OCI-LY7 (cell line): ENCODE results near the gene PROM2. TPM values are rescaled to one million over a fixed set of nuclear protein-coding genes. Genes with fewer than 3 reads are reported as not detected.

ENCODE experiments used
- BruUV-seq: library from RNA; stranded (reverse); fragments of 400-500 nt; replicated peaks from 2 replicates; lab custom pipeline; 2021; lab: Mats Ljungman, UMichigan
- CTCF ChIA-PET: fragments of 300-600 bp; sonication (Branson Sonifier 250); formaldehyde crosslinking; loops from one replicate; lab custom pipeline; 2022; ENCODE audit warnings: antibody characterized with exemption; ENCODE audit not compliant: unreplicated experiment; lab: Charles Lee
- POLR2A ChIA-PET: fragments of 300-600 bp; sonication (Branson Sonifier 250); formaldehyde crosslinking; loops from one replicate; lab custom pipeline; 2022; ENCODE audit warnings: antibody characterized with exemption; lab: Charles Lee
- DNase-seq: peaks from one replicate; pipeline ENCODE4 v3.0.0-alpha.2; 2015; ENCODE audit warnings: low spot score
- H2AFZ ChIP-seq: fragments of 200-600 bp; sonication (generic), shearing (Covaris generic); 2 replicates; pipeline ENCODE4 v1.6.1; 2014; ENCODE audit warnings: mild to moderate bottlenecking, antibody characterized with exemption, low read length, moderate library complexity
- H3K27ac ChIP-seq: fragments of 200-600 bp; sonication (generic); 2 replicates; pipeline ENCODE4 v1.5.1; 2014; ENCODE audit warnings: mixed run types, low read depth, mild to moderate bottlenecking, moderate library complexity, low read length, inconsistent platforms; ENCODE audit not compliant: poor library complexity, severe bottlenecking
- H3K36me3 ChIP-seq: fragments of 200-600 bp; sonication (generic); 2 replicates; pipeline ENCODE4 v1.6.1; 2014; ENCODE audit warnings: mild to moderate bottlenecking, antibody characterized with exemption, low read length, moderate library complexity, mixed read lengths; ENCODE audit not compliant: insufficient read depth
- H3K4me1 ChIP-seq: fragments of 200-600 bp; sonication (generic); 2 replicates; pipeline ENCODE4 v1.5.1; 2014; ENCODE audit warnings: mild to moderate bottlenecking, low read length; ENCODE audit not compliant: insufficient read depth, poor library complexity, severe bottlenecking
- H3K4me2 ChIP-seq: fragments of 200-600 bp; sonication (generic); 2 replicates; pipeline ENCODE4 v1.6.1; 2014; ENCODE audit warnings: mild to moderate bottlenecking, low read length
- H3K4me3 ChIP-seq: fragments of 200-600 bp; sonication (generic); 2 replicates; pipeline ENCODE4 v1.5.1; 2014; ENCODE audit warnings: mild to moderate bottlenecking, low read depth, low read length; ENCODE audit not compliant: poor library complexity, severe bottlenecking
- H3K79me2 ChIP-seq: fragments of 200-600 bp; sonication (generic); 2 replicates; pipeline ENCODE4 v1.6.1; 2016; ENCODE audit warnings: low read depth, mild to moderate bottlenecking, low read length, moderate library complexity, mixed read lengths; ENCODE audit not compliant: insufficient read depth
- H3K9me2 ChIP-seq: fragments of 200-600 bp; sonication (generic); 2 replicates; pipeline ENCODE4 v1.6.1; 2016; ENCODE audit warnings: mild to moderate bottlenecking, low read length, mixed read lengths; ENCODE audit not compliant: insufficient read depth
- H3K9me3 ChIP-seq: fragments of 200-600 bp; sonication (generic); 2 replicates; pipeline ENCODE4 v1.6.1; 2014; ENCODE audit warnings: mild to moderate bottlenecking, mixed run types, low read length, mixed read lengths
- H4K20me1 ChIP-seq: fragments of 200-600 bp; sonication (generic); 2 replicates; pipeline ENCODE4 v1.6.1; 2014; ENCODE audit warnings: mild to moderate bottlenecking, antibody characterized with exemption, low read length, moderate library complexity, mixed read lengths; ENCODE audit not compliant: insufficient read depth
- CTCF ChIP-seq: fragments of 200-600 bp; sonication (generic); conservative IDR thresholded peaks from 2 replicates; pipeline ENCODE4 v1.5.1; 2014; ENCODE audit warnings: mild to moderate bottlenecking, antibody characterized with exemption, low read length, moderate library complexity, mixed read lengths
- EZH2phosphoT487 ChIP-seq: fragments of 200-600 bp; sonication (generic); IDR thresholded peaks from 2 replicates; pipeline ENCODE4 v1.6.1; 2018; ENCODE audit warnings: low read depth, borderline replicate concordance, mild to moderate bottlenecking, mixed run types, antibody characterized with exemption, low read length, moderate library complexity, mixed read lengths
- intact Hi-C: fragments of 100-400 bp; cut with micrococcal nuclease; formaldehyde crosslinking; loops from one replicate; pipeline ENCODE4 v1.10.0; 2022; ENCODE audit not compliant: unreplicated experiment
- total RNA-seq, 2 experiments: library from RNA; depleted of rRNA in 1 of 2; stranded (reverse); fragments of >200 nt in 1 of 2; shearing (Covaris generic) in 1 of 2; gene quantifications; 2 replicates each; pipeline ENCODE4 v1.2.3, GENCODE V29; 2014 to 2022

Gene PROM2
- total RNA-seq, 2 experiments from 2014 or later = 0.47 TPM; not detected in 1

DNA sequence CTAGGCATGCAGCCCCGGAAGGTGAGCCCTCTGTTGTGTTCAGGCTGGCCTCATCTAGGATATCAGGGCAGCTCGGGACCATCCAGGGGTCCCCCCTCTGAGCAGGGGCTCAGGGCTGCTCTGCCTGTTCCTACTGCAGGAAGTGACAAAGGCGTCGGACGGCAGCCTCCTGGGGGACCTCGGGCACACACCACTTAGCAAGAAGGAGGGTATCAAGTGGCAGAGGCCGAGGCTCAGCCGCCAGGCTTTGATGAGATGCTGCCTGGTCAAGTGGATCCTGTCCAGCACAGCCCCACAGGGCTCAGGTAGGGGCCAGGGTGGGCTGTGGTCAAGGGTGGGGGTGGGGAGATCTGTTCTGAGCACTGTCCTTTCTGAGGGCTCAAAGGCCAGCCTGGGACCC is 36.0 kb downstream of the PROM2 start:
- Histone ChIP-seq H3K27ac (no peak overlapping the region), H3K36me3 (no peaks in the 10 kb centered on the region), H3K79me2 (no peaks in the 10 kb centered on the region), H4K20me1 (no peaks in the 10 kb centered on the region), H3K9me3 (no peaks in the 10 kb centered on the region), H2AFZ (no peak overlapping the region), H3K4me2 (no peak overlapping the region), H3K4me1 (no peaks in the 10 kb centered on the region), H3K4me3 (no peak overlapping the region), H3K9me2 (no peaks in the 10 kb centered on the region)
- CTCF ChIA-PET = no interaction called here
- POLR2A ChIA-PET = no interaction called here
- no TSS peak for BruUV-seq
- no peak for DNase-seq
- intact Hi-C loops = no loop called here
- TF ChIP-seq EZH2phosphoT487 (no peak), CTCF (no peak)

DNA sequence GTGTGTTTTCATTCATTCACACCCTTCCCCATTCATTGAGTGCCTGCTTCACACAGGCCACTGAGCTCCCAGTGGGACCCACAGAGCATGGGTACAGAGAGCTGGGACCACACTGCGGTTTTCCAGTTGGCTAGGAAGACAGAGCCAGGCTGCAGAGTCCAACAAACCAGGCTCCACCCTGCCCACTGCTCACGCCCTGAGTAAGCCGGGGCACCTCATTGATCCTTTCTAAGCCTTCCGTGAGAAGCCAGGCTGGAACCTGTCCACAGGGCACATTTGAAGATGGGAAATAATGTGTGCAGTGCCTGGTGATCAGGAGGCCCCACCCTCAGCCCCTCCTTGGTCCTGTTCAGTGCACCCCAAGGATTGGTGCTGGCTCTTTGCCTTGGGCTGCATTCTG is 36.4 kb downstream of the PROM2 start:
- H2AFZ ChIP-seq = no peak overlapping the region
- no peaks in the 10 kb centered on the region for H4K20me1 ChIP-seq
- CTCF ChIA-PET = no interaction called here
- no peaks in the 10 kb centered on the region for H3K36me3 ChIP-seq
- no TSS peak for BruUV-seq
- TF ChIP-seq EZH2phosphoT487 = no peak
- intact Hi-C loops = no loop called here
- POLR2A ChIA-PET = no interaction called here
- H3K4me1 ChIP-seq = no peaks in the 10 kb centered on the region
- DNase-seq = no peak
- H3K79me2 ChIP-seq = no peaks in the 10 kb centered on the region
- H3K9me3 ChIP-seq = no peaks in the 10 kb centered on the region
- no peak overlapping the region for H3K4me3 ChIP-seq
- no peaks in the 10 kb centered on the region for H3K9me2 ChIP-seq
- no peak overlapping the region for H3K27ac ChIP-seq
- H3K4me2 ChIP-seq = no peak overlapping the region

DNA sequence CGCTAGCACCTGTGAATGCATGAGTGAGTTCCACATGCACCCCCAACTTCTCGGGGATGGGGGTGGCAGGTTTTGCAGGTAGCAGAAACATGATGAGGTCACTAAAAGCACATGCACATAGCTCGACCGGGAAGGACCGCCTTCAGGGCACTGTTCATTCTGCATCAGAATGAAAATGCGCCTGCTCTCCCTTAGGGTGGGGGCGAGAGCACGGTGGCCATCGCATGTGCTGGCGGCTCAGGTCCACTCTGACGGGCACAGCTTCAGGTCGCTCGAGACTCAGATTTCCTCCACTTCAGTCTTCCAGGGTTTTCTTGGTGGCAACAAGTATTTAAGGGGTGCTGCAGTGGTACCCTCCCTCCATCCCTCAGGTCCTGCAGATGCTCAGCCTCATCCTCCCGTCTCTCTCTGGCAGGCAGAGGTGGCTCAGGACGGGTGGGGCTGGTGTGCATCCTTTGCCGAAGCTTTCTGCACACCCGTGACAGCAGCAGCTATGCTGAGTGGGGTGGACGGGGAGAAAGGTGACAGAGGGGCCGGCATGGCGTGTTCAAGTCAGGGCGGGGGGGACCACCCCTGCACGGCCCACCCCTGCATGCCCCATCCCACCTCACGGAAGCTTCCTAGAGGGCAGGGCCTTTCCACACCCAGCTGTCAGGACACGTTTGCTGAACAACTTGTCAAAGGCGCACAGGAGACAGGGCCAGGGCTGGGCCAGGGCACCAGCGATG is 37.7 kb downstream of the PROM2 start:
- Histone ChIP-seq H3K27ac (no peak overlapping the region), H3K4me1 (no peaks in the 10 kb centered on the region), H3K4me3 (no peak overlapping the region), H2AFZ (no peak overlapping the region), H3K36me3 (no peaks in the 10 kb centered on the region), H3K9me2 (no peaks in the 10 kb centered on the region), H3K79me2 (no peaks in the 10 kb centered on the region), H4K20me1 (no peaks in the 10 kb centered on the region), H3K9me3 (no peaks in the 10 kb centered on the region), H3K4me2 (no peak overlapping the region)
- no peak for DNase-seq
- CTCF ChIA-PET = no interaction called here
- no TSS peak for BruUV-seq
- POLR2A ChIA-PET = no interaction called here
- intact Hi-C loops = no loop called here
- TF ChIP-seq EZH2phosphoT487 = no peak
- no peak for TF ChIP-seq CTCF
